Measurements from ENCODE around the gene IQSEC1. TPM values are rescaled to one million over a fixed set of nuclear protein-coding genes. Genes with fewer than 3 reads are reported as not detected.

IQSEC1 gene
- total RNA-seq, 1 donor from 2014 or later = 55.2 TPM

GRCh38 chr3:13002398-13003124 lies 70.7 kb downstream of the IQSEC1 start:
- DNase-seq (ENCODE audit: low spot score) = no peak

- DNase-seq (ENCODE audit: low spot score) = peak; percentile 85
Measured at GRCh38 chr3:12999147-13000140, 73.8 kb downstream of the IQSEC1 start.

- no peak for DNase-seq (ENCODE audit: low spot score)
Measured at GRCh38 chr3:12998648-12999047, 74.6 kb downstream of the IQSEC1 start.

- no peak for DNase-seq (ENCODE audit: low spot score)
Measured at GRCh38 chr3:12997387-12997786, 75.8 kb downstream of the IQSEC1 start.

- no peak for DNase-seq (ENCODE audit: low spot score)
Measured at GRCh38 chr3:12996181-12996506, 77.1 kb downstream of the IQSEC1 start.

- no peak for DNase-seq (ENCODE audit: low spot score)
Measured at GRCh38 chr3:12995389-12996180, 77.6 kb downstream of the IQSEC1 start.

- peak; percentile 91 for DNase-seq (ENCODE audit: low spot score)
Measured at GRCh38 chr3:12994607-12995388, 78.4 kb downstream of the IQSEC1 start.

GRCh38 chr3:12994357-12994606 lies 78.9 kb downstream of the IQSEC1 start:
- DNase-seq (ENCODE audit: low spot score) = no peak

- DNase-seq (ENCODE audit: low spot score) = no peak
Measured at GRCh38 chr3:12993517-12994356, 79.5 kb downstream of the IQSEC1 start.

- DNase-seq (ENCODE audit: low spot score) = no peak
Measured at GRCh38 chr3:12992629-12993516, 80.4 kb downstream of the IQSEC1 start.

GRCh38 chr3:12991861-12992281 lies 81.4 kb downstream of the IQSEC1 start:
- no peak for DNase-seq (ENCODE audit: low spot score)

- no peak for DNase-seq (ENCODE audit: low spot score)
Measured at GRCh38 chr3:12991481-12991837, 81.8 kb downstream of the IQSEC1 start.

- DNase-seq (ENCODE audit: low spot score) = no peak
Measured at GRCh38 chr3:12990781-12991480, 82.3 kb downstream of the IQSEC1 start.

- DNase-seq (ENCODE audit: low spot score) = no peak
Measured at GRCh38 chr3:12990306-12990705, 82.9 kb downstream of the IQSEC1 start.

- no peak for DNase-seq (ENCODE audit: low spot score)
Measured at GRCh38 chr3:12988728-12989454, 84.3 kb downstream of the IQSEC1 start.

GRCh38 chr3:12987602-12988001 lies 85.6 kb downstream of the IQSEC1 start:
- DNase-seq (ENCODE audit: low spot score) = no peak

- no peak for DNase-seq (ENCODE audit: low spot score)
Measured at GRCh38 chr3:12986986-12987385, 86.2 kb downstream of the IQSEC1 start.

- DNase-seq (ENCODE audit: low spot score) = no peak
Measured at GRCh38 chr3:12986521-12986920, 86.7 kb downstream of the IQSEC1 start.
